Inflammatory macrophage treated with lipopolysaccharide for 1 hour (primary cell): ENCODE measurements around the gene DRD1.
"Not testable (repeated sequence)": the region's sequence is repeated elsewhere in the genome, so short reads cannot be mapped to it uniquely, and the experiment has no call there.

ENCODE experiments used
- DNase-seq, 2 donors: peaks; one replicate each; pipeline ENCODE4 v3.0.0-alpha.2; 2020 to 2022

Gene DRD1

GRCh38 chr5:175467983-175468690 is 24.2 kb upstream of the DRD1 start:
- no peak for DNase-seq

DNA sequence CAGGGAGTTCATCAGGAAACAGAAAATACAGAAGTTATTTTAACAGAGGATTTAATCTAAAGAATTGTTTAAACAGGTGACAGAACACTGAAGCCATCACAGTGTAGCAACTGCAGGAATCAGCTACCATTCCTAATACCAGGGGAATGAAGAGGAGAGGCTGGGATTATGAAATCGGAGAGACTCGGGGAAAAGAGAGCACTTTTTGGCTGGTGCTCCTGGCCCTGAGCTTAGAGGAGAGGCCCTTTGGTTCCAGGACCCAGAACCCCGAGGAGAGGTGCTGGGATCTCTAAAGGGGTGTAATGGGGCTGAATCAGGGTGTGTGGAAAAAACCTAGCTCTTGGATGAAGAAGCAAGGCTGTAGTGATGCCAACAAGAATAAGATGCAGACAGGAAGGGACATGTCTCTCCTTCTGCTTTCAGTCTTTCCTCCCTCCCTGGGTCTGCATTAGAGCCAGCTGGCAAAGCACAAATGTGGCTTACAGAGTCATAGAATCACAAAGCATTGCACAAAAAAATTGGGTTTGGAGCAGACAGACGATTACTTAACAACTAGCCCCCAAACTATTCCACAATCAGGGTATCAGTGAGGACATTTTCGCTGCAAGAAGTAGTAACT is 22.8 kb upstream of the DRD1 start:
- DNase-seq: no peak

DNA sequence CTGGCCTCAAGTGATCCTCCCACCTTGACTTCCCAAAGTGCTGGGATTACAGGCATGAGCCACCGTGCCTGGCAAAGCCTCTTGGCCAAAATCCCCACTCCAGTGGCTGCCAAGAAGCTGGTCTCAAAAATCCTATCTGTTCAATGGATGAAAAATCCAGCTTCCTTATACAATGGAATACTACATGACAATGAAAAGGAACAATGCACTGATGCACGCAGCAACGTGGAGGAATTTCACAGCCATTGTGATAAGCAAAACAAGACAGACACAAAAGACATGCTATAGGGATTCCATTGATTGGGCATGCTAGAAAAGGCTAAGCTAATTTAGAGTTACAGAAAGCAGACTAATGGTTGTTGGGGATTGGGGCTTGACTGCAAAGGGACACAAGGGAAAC is 21.3 kb upstream of the DRD1 start:
- DNase-seq: no peak

DNA sequence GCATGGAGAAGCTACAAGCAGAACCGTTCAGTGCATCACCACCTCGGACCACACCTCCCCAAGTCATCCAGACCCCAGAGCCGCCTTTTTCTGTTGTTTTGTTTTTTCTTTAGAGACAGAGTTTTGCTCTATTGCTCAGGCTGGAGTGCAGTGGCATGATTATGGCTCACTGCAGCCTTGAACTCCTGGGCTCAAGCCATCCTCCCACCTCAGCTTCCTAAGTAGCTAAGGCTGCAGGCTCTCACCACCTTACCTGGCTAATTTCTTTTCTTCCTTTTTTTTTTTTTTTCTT is 20.9 kb upstream of the DRD1 start:
- DNase-seq: no peak

DNA sequence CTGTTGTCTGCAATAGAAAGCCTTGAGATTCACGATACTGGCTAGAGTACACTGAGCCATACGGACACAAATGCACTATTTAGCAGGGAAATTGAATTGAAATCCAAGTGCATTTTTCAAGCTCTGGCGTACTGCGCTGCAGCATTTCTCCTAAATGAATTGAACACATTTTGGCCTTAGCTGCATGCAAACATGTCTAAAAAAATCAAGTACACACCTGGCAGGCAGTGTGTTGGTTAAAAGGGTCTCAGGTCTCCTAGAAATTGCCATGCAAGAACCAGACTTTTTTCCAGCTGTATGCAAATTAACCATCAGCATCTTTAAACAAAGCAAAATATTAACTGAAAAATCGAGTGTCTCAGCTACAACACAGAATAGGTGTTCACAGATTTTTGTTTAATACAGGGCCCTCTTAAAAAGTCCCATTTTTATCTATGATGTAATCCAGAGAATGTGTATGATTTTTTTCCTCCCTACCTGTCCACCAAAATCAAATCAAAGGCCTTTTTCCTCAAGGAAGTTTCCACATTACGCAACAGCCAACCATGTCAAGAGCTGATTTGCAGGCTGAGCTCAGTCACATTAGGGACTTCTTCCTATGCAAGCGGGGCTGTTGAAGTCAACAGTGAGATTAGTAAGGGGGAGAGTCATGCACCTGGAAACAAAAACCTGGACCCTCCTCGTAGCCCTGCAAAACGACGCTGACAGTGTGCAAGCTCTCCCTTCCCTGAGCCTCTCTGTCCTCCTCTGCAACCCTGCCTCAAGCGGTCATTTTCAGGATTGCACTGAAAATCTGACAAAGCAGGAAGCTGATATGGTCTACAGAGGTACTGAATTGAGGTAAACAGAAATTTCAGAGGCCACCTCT is 20.3 kb upstream of the DRD1 start:
- DNase-seq: peak; percentile 30 to 66

GRCh38 chr5:175463641-175464040 is 19.7 kb upstream of the DRD1 start:
- no peak for DNase-seq

DNA sequence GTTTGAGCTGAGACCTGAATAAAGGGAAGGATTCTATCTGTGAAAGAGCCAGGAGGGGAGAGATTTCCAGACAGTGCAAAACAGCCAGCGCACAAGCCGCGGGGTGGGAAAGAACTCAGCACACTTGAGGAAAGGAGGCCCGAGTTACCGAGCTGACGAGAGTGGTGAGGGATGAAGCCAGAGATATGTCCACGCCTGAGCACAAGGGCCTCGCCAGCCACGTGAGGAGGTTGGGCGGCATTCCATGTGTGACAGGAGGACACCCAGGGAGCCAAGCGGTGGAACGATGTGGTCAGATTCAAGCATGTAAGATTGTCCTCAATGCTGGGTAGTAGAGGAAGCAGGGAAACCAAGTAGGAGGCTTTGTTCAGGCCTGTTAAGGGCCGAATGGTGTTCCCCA is 17.4 kb upstream of the DRD1 start:
- DNase-seq: no peak

DNA sequence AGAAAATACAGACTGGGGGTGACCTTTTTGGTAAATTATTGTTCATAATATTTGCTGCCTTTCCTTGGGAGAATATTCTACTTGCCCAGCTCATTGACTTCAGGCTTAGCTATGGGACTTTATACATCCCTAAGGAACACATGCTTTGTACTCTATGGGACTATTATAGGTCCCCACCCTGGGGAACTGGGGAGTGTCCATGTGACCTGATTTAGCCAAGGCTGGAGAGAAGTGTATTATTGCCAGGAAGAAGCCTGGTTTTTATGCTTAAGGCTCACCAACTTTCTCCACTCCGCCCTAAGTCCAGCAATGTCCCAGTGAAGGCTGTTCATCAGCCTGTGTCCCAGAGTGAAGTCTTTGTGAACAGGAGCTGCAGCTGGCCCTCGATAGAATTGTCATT is 16.6 kb upstream of the DRD1 start:
- DNase-seq: no peak

GRCh38 chr5:175460126-175460525 is 16.1 kb upstream of the DRD1 start:
- DNase-seq: no peak

GRCh38 chr5:175457466-175457865 is 13.5 kb upstream of the DRD1 start:
- DNase-seq: no peak

GRCh38 chr5:175456105-175456742 is 12.2 kb upstream of the DRD1 start:
- DNase-seq: no peak

DNA sequence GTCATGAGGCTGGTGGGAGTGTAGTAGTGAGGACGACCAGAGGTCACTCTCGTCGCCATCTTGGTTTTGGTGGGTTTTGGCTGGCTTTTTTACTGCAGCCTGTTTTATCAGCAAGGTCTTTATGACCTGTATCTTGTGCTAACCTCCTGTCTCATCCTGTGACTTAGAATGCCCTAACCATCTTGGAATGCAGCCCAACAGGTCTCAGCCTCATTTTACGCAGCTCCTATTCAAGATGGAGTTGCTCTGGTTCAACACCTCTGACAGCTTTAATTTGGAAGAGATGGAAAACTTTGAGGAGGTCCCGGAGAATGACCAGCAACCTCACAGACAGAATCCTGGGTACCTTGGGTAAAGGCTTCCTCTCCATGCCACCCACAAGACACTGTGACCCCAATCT is 10.4 kb upstream of the DRD1 start:
- not testable (repeated sequence) for DNase-seq

DNA sequence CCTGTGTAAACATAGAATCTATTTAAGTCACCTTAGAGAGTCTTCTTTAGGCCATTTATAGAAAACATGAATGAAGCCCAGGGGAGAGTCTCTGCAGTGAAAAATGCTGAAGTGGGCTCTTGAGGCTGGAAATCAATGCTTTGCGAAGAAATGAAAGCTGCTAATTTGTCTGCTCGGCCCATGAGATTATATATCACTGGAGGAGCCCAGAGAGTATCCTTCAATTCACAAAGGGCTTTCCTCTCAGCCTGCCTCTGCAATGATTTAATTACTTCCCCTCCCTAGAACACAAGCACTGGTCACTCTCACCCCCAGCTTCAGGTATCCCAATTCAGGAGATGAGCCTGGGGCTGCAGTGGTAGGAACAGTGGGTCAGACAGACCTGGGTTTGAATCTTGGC is 8.2 kb upstream of the DRD1 start:
- no peak for DNase-seq

DNA sequence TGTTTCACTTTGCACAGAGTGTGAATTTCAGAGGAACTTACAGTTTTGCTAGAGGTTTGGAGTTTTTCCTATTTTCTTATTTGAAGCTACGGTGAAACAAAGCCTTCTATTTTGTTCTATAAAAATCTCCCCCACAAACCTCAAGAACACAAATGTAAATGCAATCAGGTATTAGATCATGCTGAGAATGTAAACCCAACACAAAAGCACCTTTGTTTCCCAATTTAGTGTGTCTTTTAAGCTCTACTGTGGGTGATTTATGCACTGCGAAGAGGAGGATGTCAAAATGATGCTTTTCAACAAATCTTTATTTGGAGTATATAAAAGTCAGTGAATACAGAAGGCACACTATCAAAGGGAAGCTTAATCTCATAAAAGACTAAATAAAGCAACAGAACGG is 4.3 kb upstream of the DRD1 start:
- no peak for DNase-seq

DNA sequence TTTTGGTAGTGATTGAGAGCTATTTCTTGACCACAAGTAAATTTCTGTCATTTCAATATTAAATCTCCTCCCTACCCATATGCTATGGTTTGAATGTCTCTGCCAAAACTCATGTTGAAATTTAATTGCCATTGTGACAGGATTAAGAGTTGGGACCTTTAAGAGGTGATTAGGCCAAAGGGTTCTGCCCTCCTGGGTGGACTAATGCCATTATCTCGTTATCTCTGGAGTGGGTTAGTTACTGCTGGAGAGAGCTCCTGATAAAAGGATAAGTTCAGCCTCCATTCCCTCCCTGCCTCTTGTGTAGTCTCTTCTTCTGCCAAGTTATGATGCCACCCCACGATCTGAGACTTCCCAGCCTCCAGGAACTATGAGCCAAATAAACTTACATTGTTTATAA is 3.6 kb upstream of the DRD1 start:
- DNase-seq: no peak

- not testable (repeated sequence) for DNase-seq
Observed at GRCh38 chr5:175446378-175446777, 2.4 kb upstream of the DRD1 start.

DNA sequence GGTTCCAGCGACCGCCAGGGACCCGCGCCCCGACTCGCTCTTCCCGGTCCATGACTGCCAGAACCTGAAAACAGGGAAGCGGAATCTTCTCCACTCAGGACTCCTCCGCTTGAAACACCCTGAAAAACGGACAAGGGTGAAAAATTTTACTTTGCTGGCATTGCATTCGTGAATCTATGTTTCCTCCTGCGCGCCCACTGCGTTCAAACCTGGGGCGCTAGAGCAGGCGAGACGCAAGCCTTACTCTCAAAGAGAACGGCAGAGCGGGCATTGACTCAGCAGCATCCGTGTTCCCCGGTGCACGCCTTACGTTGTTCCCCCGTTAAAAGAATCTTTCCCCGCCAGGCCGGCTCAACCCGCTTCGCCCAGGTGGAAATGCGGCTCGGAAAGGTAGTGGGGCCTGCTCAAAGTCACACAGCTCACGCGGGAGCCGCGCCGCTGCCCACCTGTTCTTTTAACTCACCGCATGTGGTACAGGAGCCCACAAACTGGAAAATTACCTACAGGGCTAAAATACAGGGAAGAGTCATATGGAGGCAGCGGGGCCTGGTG is 999 bp upstream of the DRD1 start:
- DNase-seq: no peak

DNA sequence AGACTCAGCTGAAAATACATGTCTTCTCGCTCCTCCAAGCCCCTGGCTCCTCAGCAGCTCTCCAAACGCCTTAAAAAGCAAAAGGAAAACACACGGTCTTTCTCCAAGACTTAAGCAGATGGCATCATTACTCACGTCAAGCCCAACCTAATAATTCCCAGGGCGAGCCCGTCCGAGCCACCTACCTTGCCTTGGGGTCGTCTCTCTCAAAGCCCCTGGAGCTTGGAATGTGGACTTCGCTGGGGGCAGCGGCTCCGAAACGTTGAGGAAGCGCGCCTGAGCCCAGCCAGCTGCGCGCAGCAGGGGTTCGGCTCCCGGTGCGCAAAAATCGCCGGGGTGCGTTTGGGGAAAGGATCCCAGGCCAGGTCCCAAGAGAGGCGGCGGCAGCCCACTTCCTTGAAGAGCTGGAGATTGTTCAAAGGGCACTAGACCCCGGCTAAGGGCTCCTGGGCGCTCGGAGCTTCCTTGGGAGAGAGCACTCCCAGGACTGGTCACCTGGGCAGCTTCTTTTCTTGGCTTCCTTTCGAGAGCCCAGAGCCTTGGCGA is 395 bp downstream of the DRD1 start:
- no peak for DNase-seq

DNA sequence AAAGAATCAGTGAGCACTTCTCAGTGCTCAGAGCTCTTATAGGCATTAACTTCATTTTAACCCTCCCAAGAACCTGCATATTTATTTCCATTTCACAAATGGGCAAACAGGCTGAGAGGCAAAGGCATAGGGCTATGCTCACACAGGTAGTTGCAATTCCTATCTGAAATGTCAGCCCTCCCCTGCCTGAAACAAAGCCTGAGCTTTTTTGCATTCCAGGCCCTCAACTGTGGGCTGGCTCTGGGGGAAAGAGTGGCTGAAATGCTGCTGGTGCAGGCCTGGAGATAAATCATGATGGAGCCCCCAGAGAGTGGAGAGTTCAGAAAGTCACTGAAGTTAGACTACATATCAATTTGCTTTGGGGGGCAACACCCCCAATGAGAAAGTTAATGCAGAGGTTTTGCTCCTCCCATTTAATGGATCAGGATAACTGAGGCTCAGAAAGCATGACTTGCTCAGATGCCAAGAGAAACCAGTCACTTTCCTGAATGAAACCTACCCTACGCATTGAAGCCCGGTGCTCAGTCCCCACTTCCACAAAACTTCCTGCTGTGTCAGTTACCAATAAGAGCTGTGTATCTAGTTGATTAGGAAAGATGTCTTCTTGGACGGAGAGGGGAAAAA is 5.6 kb downstream of the DRD1 start:
- no peak for DNase-seq

- DNase-seq: no peak
Observed at GRCh38 chr5:175436359-175436758, 7.6 kb downstream of the DRD1 start.

DNA sequence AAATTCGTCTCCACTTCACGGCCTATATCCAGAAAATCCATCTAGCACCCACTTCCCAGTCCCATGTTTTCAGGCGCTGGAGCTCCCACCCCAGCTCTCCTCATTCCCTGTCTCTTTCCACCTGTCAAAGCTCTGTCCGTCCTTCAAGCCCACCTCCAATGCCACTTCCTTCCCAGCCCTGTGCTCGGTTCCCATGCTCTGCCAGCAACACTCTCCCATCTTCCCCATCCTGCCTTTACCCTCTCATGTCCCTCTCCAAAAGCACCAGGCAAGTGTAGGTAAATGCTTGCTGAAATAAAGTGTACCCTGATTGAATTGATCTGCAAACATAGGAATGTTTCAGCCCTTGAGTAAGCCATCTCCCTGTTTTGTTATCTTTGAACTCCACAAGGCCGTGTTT is 9.2 kb downstream of the DRD1 start:
- no peak for DNase-seq

DNA sequence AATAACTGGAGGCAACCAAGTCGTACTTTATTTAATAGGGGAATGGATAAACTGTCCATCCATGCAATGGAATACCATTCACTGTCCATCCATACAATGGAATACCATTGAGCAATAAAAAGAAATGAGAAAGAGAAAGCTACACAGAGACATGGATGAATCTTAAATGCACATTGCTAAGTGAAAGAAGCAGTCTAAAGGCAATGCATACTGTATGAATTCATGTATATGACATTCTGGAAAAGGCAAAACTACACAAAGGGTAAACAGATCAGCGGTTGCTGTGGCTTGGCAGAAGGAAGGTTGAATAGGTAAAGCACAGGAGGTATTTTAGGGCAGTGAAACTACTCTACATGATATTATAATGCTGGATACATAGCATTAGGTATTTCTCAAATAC is 16.2 kb downstream of the DRD1 start:
- no peak for DNase-seq

- not testable (repeated sequence) for DNase-seq
Observed at GRCh38 chr5:175424594-175424993, 19.4 kb downstream of the DRD1 start.
